T-cell (primary cell): ENCODE results near the gene OR51V1. TPM values are rescaled to one million over a fixed set of nuclear protein-coding genes. Genes with fewer than 3 reads are reported as not detected.
"Not testable (repeated sequence)": the region's sequence is repeated elsewhere in the genome, so short reads cannot be mapped to it uniquely, and the experiment has no call there.

Experiments used
- ATAC-seq, 4 experiments: fragments of 200-7000 bp in 3 of 4; fragments of 150-1000 bp in 1 of 4; cut with Tn5 transposase; replicated peaks in 1 of 4; 1 replicate in 3 of 4; 2 replicates in 1 of 4; pipeline ENCODE4 v1.10.0; 2021; ENCODE audit warnings: moderate library complexity in 3 of 4, mild to moderate bottlenecking in 2 of 4, moderate number of reproducible peaks in 1 of 4
- CTCF ChIA-PET, 2 donors: fragments of 300-600 bp; sonication (Branson Sonifier 250); formaldehyde crosslinking; loops; one replicate each; lab custom pipeline; 2022; ENCODE audit warnings: antibody characterized with exemption in 2 of 2; lab: Charles Lee
- POLR2A ChIA-PET, 2 donors: fragments of 300-600 bp; sonication (Branson Sonifier 250); formaldehyde crosslinking; loops; one replicate each; lab custom pipeline; 2022; ENCODE audit warnings: antibody characterized with exemption in 2 of 2; lab: Charles Lee
- DNase-seq, 35 experiments: peaks; one replicate each; pipeline versions ENCODE4 v3.0.0 to v3.0.0-alpha.2; 2013 to 2023
- H3K27ac ChIP-seq: one replicate; pipeline ENCODE4 v1.5.1; 2013; ENCODE audit warnings: low read length
- H3K27me3 ChIP-seq, 2 experiments: replicated peaks in 1 of 2; 1 replicate in 1 of 2; 2 replicates in 1 of 2; pipeline versions ENCODE4 v1.6.1 to v1.7.0; 2013; ENCODE audit warnings: low read length in 1 of 2, mixed read lengths in 1 of 2; ENCODE audit not compliant: control insufficient read depth in 2 of 2, insufficient read depth in 2 of 2; ENCODE audit errors: extremely low read depth in 1 of 2
- H3K36me3 ChIP-seq, 2 donors: 1 replicate in 1 of 2; 2 replicates in 1 of 2; pipeline versions ENCODE4 v1.6.1 to v1.7.0; 2013; ENCODE audit warnings: low read length in 1 of 2; ENCODE audit not compliant: control insufficient read depth in 2 of 2, insufficient read depth in 1 of 2; ENCODE audit errors: extremely low read depth in 1 of 2
- H3K4me1 ChIP-seq, 2 experiments: 1 replicate in 1 of 2; 2 replicates in 1 of 2; pipeline versions ENCODE4 v1.6.1 to v1.7.0; 2013; ENCODE audit warnings: low read length in 2 of 2, mixed read lengths in 1 of 2; ENCODE audit not compliant: insufficient read depth in 2 of 2, control insufficient read depth in 1 of 2; ENCODE audit errors: extremely low read depth in 1 of 2
- H3K4me3 ChIP-seq, 2 donors: 1 replicate in 1 of 2; 2 replicates in 1 of 2; pipeline versions ENCODE4 v1.5.1 to v1.7.0; 2013; ENCODE audit warnings: mild to moderate bottlenecking in 2 of 2, low read length in 1 of 2, moderate library complexity in 1 of 2; ENCODE audit not compliant: control insufficient read depth in 1 of 2; ENCODE audit errors: extremely low read depth in 1 of 2
- H3K9me3 ChIP-seq: 2 replicates; pipeline ENCODE4 v1.7.0; 2013
- H3K27ac Mint-ChIP-seq, 2 donors: one replicate each; pipeline ENCODE4 v1.8.0; 2020 to 2021; ENCODE audit warnings: mild to moderate bottlenecking in 2 of 2, mixed read lengths in 2 of 2
- H3K27me3 Mint-ChIP-seq, 2 donors: one replicate each; pipeline ENCODE4 v1.8.0; 2021 to 2022; ENCODE audit warnings: mixed read lengths in 2 of 2
- H3K36me3 Mint-ChIP-seq: one replicate; pipeline ENCODE4 v1.8.0; 2021; ENCODE audit warnings: mixed read lengths
- H3K4me1 Mint-ChIP-seq, 3 donors: one replicate each; pipeline ENCODE4 v1.8.0; 2020 to 2022; ENCODE audit warnings: mixed read lengths in 3 of 3, mild to moderate bottlenecking in 1 of 3
- H3K4me3 Mint-ChIP-seq, 3 donors: one replicate each; pipeline ENCODE4 v1.8.0; 2020 to 2022; ENCODE audit warnings: mild to moderate bottlenecking in 3 of 3, mixed read lengths in 3 of 3, moderate library complexity in 3 of 3
- H3K9me3 Mint-ChIP-seq, 3 donors: one replicate each; pipeline ENCODE4 v1.8.0; 2020 to 2022; ENCODE audit warnings: mixed read lengths in 3 of 3
- WGBS: methylation state at CpG from one replicate; pipeline ENCODE4 v1.1.5; 2013; ENCODE audit warnings: missing lambda C conversion rate; ENCODE audit not compliant: insufficient coverage; 5-methylcytosine and 5-hydroxymethylcytosine counted together
- total RNA-seq, 35 experiments: library from RNA in 6 of 35; stranded (reverse) in 6 of 35; fragments of 120-200 nt in 1 of 35; gene quantifications; one replicate each; pipeline versions ENCODE4 v1.2.1 to v1.2.4 and lab custom pipeline; 2013 to 2026

Gene OR51V1, protein sequence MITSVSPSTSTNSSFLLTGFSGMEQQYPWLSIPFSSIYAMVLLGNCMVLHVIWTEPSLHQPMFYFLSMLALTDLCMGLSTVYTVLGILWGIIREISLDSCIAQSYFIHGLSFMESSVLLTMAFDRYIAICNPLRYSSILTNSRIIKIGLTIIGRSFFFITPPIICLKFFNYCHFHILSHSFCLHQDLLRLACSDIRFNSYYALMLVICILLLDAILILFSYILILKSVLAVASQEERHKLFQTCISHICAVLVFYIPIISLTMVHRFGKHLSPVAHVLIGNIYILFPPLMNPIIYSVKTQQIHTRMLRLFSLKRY
- total RNA-seq (not detected), total RNA-seq (lab: John Stamatoyannopoulos, UW) (0 reads per million in 29 experiments)
- total RNA-seq (2013) = not detected

- H3K4me1 ChIP-seq = no peaks in the 10 kb centered on the region
- Mint-ChIP-seq H3K4me1 (no peaks in the 10 kb centered on the region), H3K36me3 (no peaks in the 10 kb centered on the region), H3K9me3 (peaks cover 0 to 4% (median 0%) of the 10 kb centered on the region in 3 donors), H3K27me3 (peaks cover 0 to 5% of the 10 kb centered on the region in 2 donors), H3K27ac (no peak within 1 kb of the TSS), H3K4me3 (no peak within 1 kb of the TSS)
- no peak within 1 kb of the TSS for H3K4me3 ChIP-seq
- no peaks in the 10 kb centered on the region for H3K9me3 ChIP-seq
- H3K27me3 ChIP-seq = no peaks in the 10 kb centered on the region
- DNase-seq = no peak
- POLR2A ChIA-PET = no interaction called here
- no peak within 1 kb of the TSS for H3K27ac ChIP-seq
- CTCF ChIA-PET = no interaction called here
- WGBS = no CpG with 5 or more reads among the region's 1 CpG
- no peaks in the 10 kb centered on the region for H3K36me3 ChIP-seq
- ATAC-seq = no peak
Observed at GRCh38 chr11:5200582-5200981, at the start of gene OR51V1. TSS of gene OR51V1 (minus strand) at chr11:5200682. CDS start at chr11:5200682, 0 bp downstream.

DNA sequence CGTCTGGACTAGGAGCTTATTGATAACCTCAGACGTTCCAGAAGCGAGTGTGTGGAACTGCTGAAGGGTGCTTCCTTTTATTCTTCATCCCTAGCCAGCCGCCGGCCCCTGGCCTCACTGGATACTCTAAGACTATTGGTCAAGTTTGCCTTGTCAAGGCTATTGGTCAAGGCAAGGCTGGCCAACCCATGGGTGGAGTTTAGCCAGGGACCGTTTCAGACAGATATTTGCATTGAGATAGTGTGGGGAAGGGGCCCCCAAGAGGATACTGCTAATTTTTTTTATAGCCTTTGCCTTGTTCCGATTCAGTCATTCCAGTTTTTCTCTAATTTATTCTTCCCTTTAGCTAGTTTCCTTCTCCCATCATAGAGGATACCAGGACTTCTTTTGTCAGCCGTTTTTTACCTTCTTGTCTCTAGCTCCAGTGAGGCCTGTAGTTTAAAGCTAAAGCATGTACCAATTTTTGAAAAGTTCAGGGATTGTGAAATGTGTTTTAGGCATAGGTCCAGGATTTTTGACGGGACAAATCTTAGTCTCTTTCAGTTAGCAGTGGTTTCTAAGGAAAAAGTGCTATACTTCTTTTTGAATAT, 49.4 kb upstream of the OR51V1 start, which contains the start of gene HBG1:
Gene HBG1, minus strand, starts transcription at position 51 of the 590 bp plus-strand sequence. CDS start 53 bp downstream, outside the sequence.
- H3K4me3 Mint-ChIP-seq, POLR2A ChIA-PET, H3K27me3 ChIP-seq, ATAC-seq, H3K27ac ChIP-seq, H3K9me3 ChIP-seq, H3K9me3 Mint-ChIP-seq, CTCF ChIA-PET, H3K4me1 ChIP-seq, H3K4me1 Mint-ChIP-seq, H3K4me3 ChIP-seq, H3K36me3 ChIP-seq, DNase-seq, H3K27ac Mint-ChIP-seq, H3K36me3 Mint-ChIP-seq: not testable (repeated sequence)
- no CpG with 5 or more reads among the region's 9 CpGs for WGBS
- H3K27me3 Mint-ChIP-seq = peaks cover 0 to 12% of the 10 kb centered on the region in 2 donors

DNA sequence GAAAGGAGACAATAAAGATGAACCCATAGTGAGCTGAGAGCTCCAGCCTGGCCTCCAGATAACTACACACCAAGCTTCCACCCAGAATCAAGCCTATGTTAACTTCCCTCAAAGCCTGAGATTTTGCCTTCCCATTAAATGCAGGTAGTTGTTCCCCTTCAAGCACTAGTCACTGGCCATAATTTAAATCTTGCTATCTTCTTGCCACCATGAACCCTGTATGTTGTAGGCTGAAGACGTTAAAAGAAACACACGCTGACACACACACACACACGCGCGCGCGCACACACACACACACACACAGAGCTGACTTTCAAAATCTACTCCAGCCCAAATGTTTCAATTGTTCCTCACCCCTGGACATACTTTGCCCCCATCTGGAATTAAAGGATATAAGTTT, 48.0 kb upstream of the OR51V1 start:
- CTCF ChIA-PET, H3K4me3 ChIP-seq, ATAC-seq, H3K4me3 Mint-ChIP-seq, H3K27ac Mint-ChIP-seq, H3K27ac ChIP-seq, H3K27me3 ChIP-seq, DNase-seq, H3K36me3 Mint-ChIP-seq, H3K4me1 Mint-ChIP-seq, POLR2A ChIA-PET, H3K4me1 ChIP-seq, H3K36me3 ChIP-seq, H3K9me3 Mint-ChIP-seq, H3K9me3 ChIP-seq: not testable (repeated sequence)
- peaks cover 0 to 16% of the 10 kb centered on the region in 2 donors for H3K27me3 Mint-ChIP-seq
- WGBS = no CpG with 5 or more reads among the region's 7 CpGs

- no peak for ATAC-seq
- no peaks in the 10 kb centered on the region for H3K27me3 ChIP-seq
- no CpG with 5 or more reads among the region's 3 CpGs for WGBS
- no peak overlapping the region for H3K4me3 Mint-ChIP-seq
- DNase-seq = no peak
- ChIA-PET POLR2A (no interaction called here), CTCF (no interaction called here)
- no peaks in the 10 kb centered on the region for H3K4me1 ChIP-seq
- H3K27ac Mint-ChIP-seq = no peak overlapping the region
- H3K9me3 Mint-ChIP-seq = no peaks in the 10 kb centered on the region
- no peak overlapping the region for H3K27ac ChIP-seq
- no peaks in the 10 kb centered on the region for H3K36me3 Mint-ChIP-seq
- no peaks in the 10 kb centered on the region for H3K36me3 ChIP-seq
- H3K9me3 ChIP-seq = no peaks in the 10 kb centered on the region
- H3K4me3 ChIP-seq = no peak overlapping the region
- H3K27me3 Mint-ChIP-seq = peaks cover 0 to 12% of the 10 kb centered on the region in 2 donors
- no peaks in the 10 kb centered on the region for H3K4me1 Mint-ChIP-seq
Observed at GRCh38 chr11:5247472-5248192, 47.1 kb upstream of the OR51V1 start.

GRCh38 chr11:5246772-5247471, 46.4 kb upstream of the OR51V1 start:
- WGBS = 40% methylated on average over 1 of the region's 6 CpGs
- no peaks in the 10 kb centered on the region for H3K36me3 ChIP-seq
- H3K9me3 ChIP-seq = no peaks in the 10 kb centered on the region
- H3K27ac ChIP-seq = no peak overlapping the region
- Mint-ChIP-seq H3K9me3 (no peaks in the 10 kb centered on the region), H3K27me3 (peaks cover 0 to 11% of the 10 kb centered on the region in 2 donors), H3K36me3 (no peaks in the 10 kb centered on the region), H3K4me1 (no peaks in the 10 kb centered on the region), H3K4me3 (no peak overlapping the region), H3K27ac (no peak overlapping the region)
- CTCF ChIA-PET = no interaction called here
- ATAC-seq = no peak
- POLR2A ChIA-PET = no interaction called here
- H3K4me3 ChIP-seq = no peak overlapping the region
- no peaks in the 10 kb centered on the region for H3K27me3 ChIP-seq
- no peaks in the 10 kb centered on the region for H3K4me1 ChIP-seq
- no peak for DNase-seq

DNA sequence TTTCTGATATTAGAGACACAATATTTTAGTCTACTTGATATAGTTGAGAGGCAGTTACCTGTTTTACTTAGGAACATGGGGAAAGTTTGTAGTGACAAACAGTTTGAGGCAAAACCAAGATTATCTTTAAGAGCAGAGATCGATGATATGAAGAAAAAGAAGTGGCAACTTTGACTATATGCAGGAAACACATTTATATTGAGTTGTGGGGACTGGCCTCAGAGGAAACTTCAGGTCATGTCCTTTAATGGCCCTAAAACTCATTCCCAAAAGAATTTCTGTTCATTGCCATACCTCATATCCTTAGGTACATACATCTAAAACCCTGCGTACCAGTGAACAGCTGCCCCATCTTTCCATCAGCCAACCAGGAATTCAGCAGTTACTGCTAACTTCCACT, 44.7 kb upstream of the OR51V1 start:
- Histone ChIP-seq H3K36me3 (no peaks in the 10 kb centered on the region), H3K27ac (no peak overlapping the region), H3K4me3 (no peak overlapping the region), H3K27me3 (no peaks in the 10 kb centered on the region), H3K9me3 (no peaks in the 10 kb centered on the region), H3K4me1 (no peaks in the 10 kb centered on the region)
- Mint-ChIP-seq H3K27ac (no peak overlapping the region), H3K4me3 (no peak overlapping the region), H3K9me3 (no peaks in the 10 kb centered on the region), H3K4me1 (no peaks in the 10 kb centered on the region), H3K27me3 (peaks cover 0 to 11% of the 10 kb centered on the region in 2 donors), H3K36me3 (no peaks in the 10 kb centered on the region)
- ATAC-seq (no peak), DNase-seq (no peak)
- POLR2A ChIA-PET = no interaction called here
- WGBS = no CpG with 5 or more reads among the region's 2 CpGs
- CTCF ChIA-PET = no interaction called here
